ENCODE data around the gene LAMTOR1. TPM values are rescaled to one million over a fixed set of nuclear protein-coding genes. Genes with fewer than 3 reads are reported as not detected.

LAMTOR1 gene
- total and polyA plus RNA-seq, 2 of the 8 experiments (the other 6 are each of a cell fraction or from before 2014, with no cell fraction given) = 82.1 to 160 TPM

DNA sequence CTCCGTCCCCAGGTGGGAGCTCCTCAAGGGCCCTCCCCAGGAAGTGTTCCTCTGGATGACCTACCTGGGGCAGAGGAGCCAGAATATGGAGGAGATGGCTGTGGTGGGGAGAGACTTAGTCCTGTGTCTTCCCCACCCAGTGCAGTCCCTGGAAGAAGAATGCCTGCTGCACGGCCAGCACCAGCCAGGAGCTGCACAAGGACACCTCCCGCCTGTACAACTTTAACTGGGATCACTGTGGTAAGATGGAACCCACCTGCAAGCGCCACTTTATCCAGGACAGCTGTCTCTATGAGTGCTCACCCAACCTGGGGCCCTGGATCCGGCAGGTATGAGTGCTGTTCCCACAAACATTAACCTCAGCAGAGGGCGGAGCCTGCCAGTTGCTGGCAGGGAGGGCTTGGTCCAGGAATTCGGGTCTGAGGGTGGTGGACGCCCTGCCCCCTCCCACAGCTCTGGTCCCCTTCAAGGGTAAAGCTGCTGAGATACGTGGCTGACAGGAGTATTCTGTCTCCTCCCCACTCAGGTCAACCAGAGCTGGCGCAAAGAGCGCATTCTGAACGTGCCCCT, 35.8 kb upstream of the LAMTOR1 start:
- Histone ChIP-seq H4K8ac (ENCODE audit: extremely low read depth, insufficient read depth, low read length) (no peak overlapping the region; the same call in 1 of the 2 replicates), H3K9ac (replicated peaks in 1 of 4; ENCODE audit: extremely low read depth in 1 of 4, low read depth in 3 of 4, low read length in 3 of 4) (no peak overlapping the region), H3K4me2 (ENCODE audit: insufficient read depth in 1 of 2, low read depth in 2 of 2, low read length in 2 of 2) (no peak overlapping the region), H3K4me3 (ENCODE audit: extremely low read depth in 1 of 4, insufficient read depth in 2 of 4, low read depth in 3 of 4, low read length in 4 of 4) (no peak overlapping the region), H2BK15ac (ENCODE audit: low read length) (no peak overlapping the region), H2BK120ac (replicated peaks; ENCODE audit: low read depth, low read length) (no peak overlapping the region), H2BK20ac (ENCODE audit: low read length) (no peak overlapping the region), H2BK12ac (ENCODE audit: low read depth, low read length) (no peak overlapping the region), H3K18ac (ENCODE audit: extremely low read depth, low read length) (no peak overlapping the region), H3K14ac (ENCODE audit: insufficient read length) (no peak overlapping the region), H4K91ac (replicated peaks; ENCODE audit: insufficient read length, low read length) (no peak overlapping the region), H3K27ac (ENCODE audit: low read depth, low read length) (no peak overlapping the region), H3K4ac (replicated peaks; ENCODE audit: insufficient read length, low read depth, low read length) (no peak overlapping the region), H3K79me2 (ENCODE audit: control insufficient read depth in 1 of 2, insufficient read depth in 2 of 2, low read length in 2 of 2) (no peaks in the 10 kb centered on the region), H3K23ac (ENCODE audit: insufficient read length) (no peak overlapping the region), H3K56ac (replicated peaks; ENCODE audit: insufficient read length, low read depth, low read length) (no peak overlapping the region), H3K36me3 (ENCODE audit: control insufficient read depth in 2 of 4, insufficient read depth in 4 of 4, low read length in 3 of 4) (no peaks in the 10 kb centered on the region), H3K79me1 (ENCODE audit: low read depth, low read length) (no peaks in the 10 kb centered on the region), H3K9me3 (ENCODE audit: insufficient read depth in 2 of 2, low read depth in 1 of 2, low read length in 1 of 2) (no peaks in the 10 kb centered on the region), H3K4me1 (replicated peaks in 1 of 4; ENCODE audit: control insufficient read depth in 3 of 4, insufficient read depth in 4 of 4, low read length in 3 of 4) (no peaks in the 10 kb centered on the region), H3K23me2 (ENCODE audit: low read depth, low read length) (no peaks in the 10 kb centered on the region), H2AK5ac (ENCODE audit: low read depth, low read length) (no peak overlapping the region), H3K27me3 (replicated peaks in 1 of 4; ENCODE audit: control insufficient read depth in 3 of 4, extremely low read depth in 1 of 4, insufficient read depth in 3 of 4, low read length in 3 of 4) (no peaks in the 10 kb centered on the region), H2BK5ac (ENCODE audit: low read depth, low read length) (no peak overlapping the region), H4K20me1 (replicated peaks in 1 of 2; ENCODE audit: control insufficient read depth in 1 of 2, insufficient read depth in 2 of 2, low read length in 2 of 2) (no peaks in the 10 kb centered on the region), H4K5ac (ENCODE audit: insufficient read length, low read depth, low read length) (no peak overlapping the region), H2AFZ (ENCODE audit: low read length) (no peak overlapping the region)
- CTCF ChIA-PET (ENCODE audit: partially characterized antibody) = interaction anchor here (0.6 to 3.5 kb wide), 9 partner anchors 8 to 124 kb away, joined by 3 to 13 read pairs (median 3); partner anchors contain the start of gene ANAPC15
- POLR2A ChIA-PET (ENCODE audit: partially characterized antibody) = no interaction called here
- WGBS, 2 experiments (ENCODE audit: extremely low coverage in 1 of 2, insufficient coverage in 1 of 2, insufficient read length in 1 of 2, insufficient replicate concordance in 2 of 2, low coverage in 1 of 2, low lambda C conversion rate in 2 of 2, missing lambda C conversion rate in 1 of 2) = 88% methylated on average over 11 of the region's 12 CpGs; no CpG with 5 or more reads in 1 of the 2 experiments
- FAIRE-seq (no peak), DNase-seq (ENCODE audit: low read depth in 1 of 2, low spot score in 2 of 2) (no peak)
- TF ChIP-seq JUN (IDR thresholded peaks at IDR 0.05; ENCODE audit: low read depth, low read length) (no peak), SP2 (IDR thresholded peaks at IDR 0.05; ENCODE audit: low read length) (no peak), EP300 (IDR thresholded peaks at IDR 0.05; ENCODE audit: borderline replicate concordance in 1 of 2, low read depth in 2 of 2, low read length in 2 of 2) (no peak), CBX8 (IDR thresholded peaks at IDR 0.05; ENCODE audit: borderline replicate concordance, low read depth, low read length) (no peak), RXRA (IDR thresholded peaks at IDR 0.05; ENCODE audit: insufficient read depth, low read depth, low read length) (no peak), EZH2 (IDR thresholded peaks at IDR 0.05; ENCODE audit: low read depth, low read length, severe bottlenecking) (no peak), TAF7 (optimal IDR thresholded peaks at IDR 0.05; ENCODE audit: borderline replicate concordance, low read depth, low read length) (no peak), POLR2A (IDR thresholded peaks at IDR 0.05; ENCODE audit: control extremely low read depth in 1 of 2, low read depth in 2 of 2, low read length in 2 of 2) (no peak), SRF (IDR thresholded peaks at IDR 0.05; ENCODE audit: low read depth, low read length) (no peak), NANOG (IDR thresholded peaks at IDR 0.05; ENCODE audit: insufficient read depth, low read depth, low read length, poor library complexity, severe bottlenecking) (no peak), TEAD4 (IDR thresholded peaks at IDR 0.05; ENCODE audit: low read depth, low read length) (no peak)
- TF ChIP-seq, protein P1, sequence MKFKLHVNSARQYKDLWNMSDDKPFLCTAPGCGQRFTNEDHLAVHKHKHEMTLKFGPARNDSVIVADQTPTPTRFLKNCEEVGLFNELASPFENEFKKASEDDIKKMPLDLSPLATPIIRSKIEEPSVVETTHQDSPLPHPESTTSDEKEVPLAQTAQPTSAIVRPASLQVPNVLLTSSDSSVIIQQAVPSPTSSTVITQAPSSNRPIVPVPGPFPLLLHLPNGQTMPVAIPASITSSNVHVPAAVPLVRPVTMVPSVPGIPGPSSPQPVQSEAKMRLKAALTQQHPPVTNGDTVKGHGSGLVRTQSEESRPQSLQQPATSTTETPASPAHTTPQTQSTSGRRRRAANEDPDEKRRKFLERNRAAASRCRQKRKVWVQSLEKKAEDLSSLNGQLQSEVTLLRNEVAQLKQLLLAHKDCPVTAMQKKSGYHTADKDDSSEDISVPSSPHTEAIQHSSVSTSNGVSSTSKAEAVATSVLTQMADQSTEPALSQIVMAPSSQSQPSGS (IDR thresholded peaks at IDR 0.05; ENCODE audit: low read length) = no peak
